ENCODE measurements around the gene CDC45.

CDC45 gene

GRCh38 chr22:19451570-19451969 is 28.1 kb upstream of the CDC45 start:
- TF ChIP-seq, protein P1, sequence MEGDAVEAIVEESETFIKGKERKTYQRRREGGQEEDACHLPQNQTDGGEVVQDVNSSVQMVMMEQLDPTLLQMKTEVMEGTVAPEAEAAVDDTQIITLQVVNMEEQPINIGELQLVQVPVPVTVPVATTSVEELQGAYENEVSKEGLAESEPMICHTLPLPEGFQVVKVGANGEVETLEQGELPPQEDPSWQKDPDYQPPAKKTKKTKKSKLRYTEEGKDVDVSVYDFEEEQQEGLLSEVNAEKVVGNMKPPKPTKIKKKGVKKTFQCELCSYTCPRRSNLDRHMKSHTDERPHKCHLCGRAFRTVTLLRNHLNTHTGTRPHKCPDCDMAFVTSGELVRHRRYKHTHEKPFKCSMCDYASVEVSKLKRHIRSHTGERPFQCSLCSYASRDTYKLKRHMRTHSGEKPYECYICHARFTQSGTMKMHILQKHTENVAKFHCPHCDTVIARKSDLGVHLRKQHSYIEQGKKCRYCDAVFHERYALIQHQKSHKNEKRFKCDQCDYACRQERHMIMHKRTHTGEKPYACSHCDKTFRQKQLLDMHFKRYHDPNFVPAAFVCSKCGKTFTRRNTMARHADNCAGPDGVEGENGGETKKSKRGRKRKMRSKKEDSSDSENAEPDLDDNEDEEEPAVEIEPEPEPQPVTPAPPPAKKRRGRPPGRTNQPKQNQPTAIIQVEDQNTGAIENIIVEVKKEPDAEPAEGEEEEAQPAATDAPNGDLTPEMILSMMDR (IDR thresholded peaks at IDR 0.05; ENCODE audit: low read depth, low read length), result no peak
- DNase-seq (ENCODE audit: extremely low read depth, low read depth), result no peak

DNA sequence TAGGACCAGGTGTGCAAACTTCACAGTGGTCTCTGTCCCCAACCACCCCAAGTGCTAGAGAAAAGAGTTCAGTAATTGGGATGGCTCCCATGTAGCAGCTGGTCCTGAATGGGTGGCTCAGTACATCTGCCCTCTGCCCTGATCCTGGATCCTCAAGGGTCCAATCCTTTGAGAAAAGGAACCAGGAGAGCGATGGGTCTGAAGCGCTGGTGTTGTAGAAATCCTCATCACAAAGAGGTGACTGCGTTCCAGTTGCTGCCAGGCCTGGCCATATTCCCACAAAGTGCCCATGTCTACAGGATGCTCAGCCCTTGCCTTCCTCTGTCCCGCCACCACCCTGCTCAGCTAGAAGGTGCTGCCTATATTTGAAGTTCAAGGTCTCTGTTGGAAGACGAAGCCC is 26.0 kb upstream of the CDC45 start:
- DNase-seq (ENCODE audit: extremely low read depth, low read depth), result no peak

GRCh38 chr22:19454156-19454555 is 25.6 kb upstream of the CDC45 start:
- TF ChIP-seq, protein P1 (IDR thresholded peaks at IDR 0.05; ENCODE audit: low read depth, low read length), result no peak
- no peak for DNase-seq (ENCODE audit: extremely low read depth, low read depth)

More for the DNA sequence above, 26.0 kb upstream of the CDC45 start:
- TF ChIP-seq, protein P1 (IDR thresholded peaks at IDR 0.05; ENCODE audit: low read depth, low read length), result no peak

DNA sequence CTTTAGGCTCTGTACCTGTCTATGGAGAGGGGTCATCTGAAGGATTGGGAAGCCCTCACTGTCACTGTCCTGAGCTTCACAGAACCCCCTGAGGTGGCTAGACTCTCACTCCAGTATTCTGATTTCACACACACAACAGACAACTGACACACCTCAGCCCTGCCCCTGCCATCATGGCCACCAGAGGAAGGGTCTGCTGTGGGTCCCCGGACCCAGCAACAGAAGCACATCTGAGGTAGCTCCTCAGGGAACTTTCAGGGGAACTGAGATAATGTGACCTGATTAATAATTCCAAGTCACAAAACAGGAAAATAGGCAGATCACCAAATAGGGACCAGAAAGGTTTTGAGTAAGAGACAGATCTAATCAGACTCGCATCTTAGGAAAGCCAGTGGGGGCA is 24.7 kb upstream of the CDC45 start:
- TF ChIP-seq, protein P1 (IDR thresholded peaks at IDR 0.05; ENCODE audit: low read depth, low read length), result no peak
- DNase-seq (ENCODE audit: extremely low read depth, low read depth), result no peak

- TF ChIP-seq, protein P1 (IDR thresholded peaks at IDR 0.05; ENCODE audit: low read depth, low read length), result no peak
- DNase-seq (ENCODE audit: extremely low read depth, low read depth), result no peak
Observed at GRCh38 chr22:19455585-19456370, 23.9 kb upstream of the CDC45 start.

DNA sequence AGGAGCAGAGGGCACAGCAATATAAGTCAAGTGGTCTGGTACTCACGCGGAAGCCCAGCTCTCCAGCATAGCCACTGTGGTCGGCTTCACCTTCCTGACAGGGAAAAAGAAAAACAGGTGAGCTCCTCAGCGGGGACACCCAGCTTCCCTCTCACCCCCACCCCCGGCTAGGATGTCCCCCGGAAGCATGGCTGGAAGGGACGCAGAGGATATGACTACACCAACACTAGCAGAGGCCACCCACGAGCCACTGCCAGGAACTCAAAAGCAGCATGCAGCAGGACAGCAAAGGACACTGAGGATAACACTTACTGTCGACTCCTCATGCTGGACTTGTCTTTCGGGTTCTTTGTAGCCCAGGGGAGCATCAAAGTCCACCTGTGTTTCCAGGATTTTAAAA is 23.2 kb upstream of the CDC45 start:
- TF ChIP-seq, protein P1 (IDR thresholded peaks at IDR 0.05; ENCODE audit: low read depth, low read length), result no peak
- no peak for DNase-seq (ENCODE audit: extremely low read depth, low read depth)

DNA sequence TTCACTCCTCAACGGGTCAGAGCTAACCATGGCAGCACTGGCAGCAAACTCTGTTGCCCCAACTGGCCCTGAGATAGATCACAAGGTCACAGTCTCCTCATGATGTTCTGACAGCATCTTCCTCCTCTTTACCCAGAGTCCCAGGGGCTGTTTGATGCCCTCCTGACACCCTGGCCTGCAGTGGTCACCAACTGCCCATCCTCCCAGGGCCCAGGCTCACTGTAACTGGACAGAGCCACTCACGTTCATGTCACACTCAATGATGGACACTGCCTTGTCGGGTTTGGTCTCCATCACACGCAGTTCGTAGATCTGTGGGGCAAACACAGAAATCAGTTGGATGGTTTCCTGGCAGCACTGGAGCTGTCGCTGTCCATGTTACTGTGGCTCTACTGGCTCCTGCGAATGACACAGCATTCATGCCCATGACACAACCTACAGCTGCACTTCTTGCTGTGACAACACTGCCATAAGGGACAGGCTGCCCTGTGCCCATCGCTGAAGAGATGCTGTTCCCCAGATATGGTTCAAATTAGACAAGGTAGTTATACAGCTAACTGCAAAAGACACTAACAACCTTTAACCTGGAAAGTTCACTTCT is 21.8 kb upstream of the CDC45 start:
- TF ChIP-seq, protein P1 (IDR thresholded peaks at IDR 0.05; ENCODE audit: low read depth, low read length), result no peak

More for the DNA sequence above, 21.8 kb upstream of the CDC45 start:
- no peak for DNase-seq (ENCODE audit: extremely low read depth, low read depth)

All from AG09319 (cell line).